SH-SY5Y (cell line): ENCODE measurements around the gene SEMA4D.

Experiments used
- GATA2 ChIP-seq: IDR thresholded peaks from 2 replicates; pipeline ENCODE4 v1.6.1; 2011; ENCODE audit warnings: mild to moderate bottlenecking, low read depth, low read length
- GATA3 ChIP-seq: IDR thresholded peaks from 2 replicates; pipeline ENCODE4 v1.6.1; 2011; ENCODE audit warnings: low read depth, mild to moderate bottlenecking, low read length, moderate library complexity

GRCh38 chr9:89383030-89383720 is 114.7 kb downstream of the SEMA4D start:
- no peak for TF ChIP-seq GATA2
- no peak for TF ChIP-seq GATA3
